ENCODE measurements around the gene GON7. TPM values are rescaled to one million over a fixed set of nuclear protein-coding genes. Genes with fewer than 3 reads are reported as not detected.
A peak's percentile ranks its signal among the peaks of the same experiment; 100 is the strongest.

Gene GON7
- total and polyA plus RNA-seq, 3 donors from 2014 or later = 7.8 to 14.9 (median 10.2) TPM

DNA sequence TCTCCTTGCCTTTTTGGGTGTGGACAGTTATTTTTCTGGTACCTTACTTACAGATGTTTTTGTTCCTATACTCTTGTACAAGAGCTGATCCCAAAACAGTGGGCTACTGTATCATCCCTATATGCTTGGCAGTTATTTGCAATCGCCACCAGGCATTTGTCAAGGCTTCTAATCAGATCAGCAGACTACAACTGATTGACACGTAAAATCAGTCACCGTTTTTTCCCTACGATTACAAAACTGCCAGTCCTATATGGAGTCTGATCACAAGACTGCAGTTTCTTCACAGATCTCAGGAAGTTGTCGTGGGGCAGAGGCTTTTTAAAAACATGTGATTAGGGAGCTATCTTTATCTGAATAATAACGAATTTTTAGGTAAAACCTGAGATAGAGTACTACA is 20.4 kb downstream of the GON7 start:
- no peak for DNase-seq
- TF ChIP-seq, protein P1, sequence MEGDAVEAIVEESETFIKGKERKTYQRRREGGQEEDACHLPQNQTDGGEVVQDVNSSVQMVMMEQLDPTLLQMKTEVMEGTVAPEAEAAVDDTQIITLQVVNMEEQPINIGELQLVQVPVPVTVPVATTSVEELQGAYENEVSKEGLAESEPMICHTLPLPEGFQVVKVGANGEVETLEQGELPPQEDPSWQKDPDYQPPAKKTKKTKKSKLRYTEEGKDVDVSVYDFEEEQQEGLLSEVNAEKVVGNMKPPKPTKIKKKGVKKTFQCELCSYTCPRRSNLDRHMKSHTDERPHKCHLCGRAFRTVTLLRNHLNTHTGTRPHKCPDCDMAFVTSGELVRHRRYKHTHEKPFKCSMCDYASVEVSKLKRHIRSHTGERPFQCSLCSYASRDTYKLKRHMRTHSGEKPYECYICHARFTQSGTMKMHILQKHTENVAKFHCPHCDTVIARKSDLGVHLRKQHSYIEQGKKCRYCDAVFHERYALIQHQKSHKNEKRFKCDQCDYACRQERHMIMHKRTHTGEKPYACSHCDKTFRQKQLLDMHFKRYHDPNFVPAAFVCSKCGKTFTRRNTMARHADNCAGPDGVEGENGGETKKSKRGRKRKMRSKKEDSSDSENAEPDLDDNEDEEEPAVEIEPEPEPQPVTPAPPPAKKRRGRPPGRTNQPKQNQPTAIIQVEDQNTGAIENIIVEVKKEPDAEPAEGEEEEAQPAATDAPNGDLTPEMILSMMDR (IDR thresholded peaks at IDR 0.05) = no peak
- no peak for TF ChIP-seq POLR2A (IDR thresholded peaks at IDR 0.05)
- 59 to 75% methylated on average over 6 of the region's 6 CpGs for WGBS, 2 donors
- intact Hi-C loops (cut with DNase I; ENCODE audit: low total_unique reads) = no loop called here
- H3K27me3 ChIP-seq = no peaks in the 10 kb centered on the region
- no peak overlapping the region for H3K4me3 ChIP-seq
- H3K4me1 ChIP-seq = peaks cover 19% of the 10 kb centered on the region
- H3K27ac ChIP-seq = no peak overlapping the region
- H3K36me3 ChIP-seq (ENCODE audit: low read depth, missing control alignments) = no peaks in the 10 kb centered on the region
- H3K9me3 ChIP-seq = no peaks in the 10 kb centered on the region

DNA sequence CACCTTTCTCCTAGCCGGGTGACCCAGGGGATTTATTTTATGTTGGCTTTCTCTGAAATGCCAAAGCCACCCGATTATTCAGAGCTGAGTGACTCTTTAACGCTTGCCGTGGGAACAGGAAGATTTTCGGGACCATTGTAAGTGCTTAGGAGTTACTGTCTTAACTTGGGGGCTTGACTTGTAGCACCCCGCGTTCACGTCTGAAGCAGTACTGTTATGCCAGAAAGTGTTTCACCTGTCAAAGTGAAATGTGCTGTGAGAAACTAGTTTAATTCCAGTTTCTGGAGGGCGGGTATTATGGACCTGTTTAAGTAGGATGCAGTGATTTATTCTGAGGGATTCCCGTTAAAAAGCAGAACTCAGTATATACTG is 21.5 kb downstream of the GON7 start:
- no peaks in the 10 kb centered on the region for H3K36me3 ChIP-seq (ENCODE audit: low read depth, missing control alignments)
- peak overlapping the region; percentile 68 to 96 for H3K27ac ChIP-seq
- intact Hi-C loops (cut with DNase I; ENCODE audit: low total_unique reads) = no loop called here
- H3K27me3 ChIP-seq = no peaks in the 10 kb centered on the region
- no peaks in the 10 kb centered on the region for H3K9me3 ChIP-seq
- 0% methylated on average over 10 of the region's 10 CpGs for WGBS, 2 donors
- TF ChIP-seq, protein P1 (IDR thresholded peaks at IDR 0.05) = no peak
- TF ChIP-seq POLR2A (IDR thresholded peaks at IDR 0.05) = no peak
- no peak for DNase-seq
- peak overlapping the region; percentile 95 to 98 for H3K4me3 ChIP-seq
- peaks cover 19% of the 10 kb centered on the region for H3K4me1 ChIP-seq

DNA sequence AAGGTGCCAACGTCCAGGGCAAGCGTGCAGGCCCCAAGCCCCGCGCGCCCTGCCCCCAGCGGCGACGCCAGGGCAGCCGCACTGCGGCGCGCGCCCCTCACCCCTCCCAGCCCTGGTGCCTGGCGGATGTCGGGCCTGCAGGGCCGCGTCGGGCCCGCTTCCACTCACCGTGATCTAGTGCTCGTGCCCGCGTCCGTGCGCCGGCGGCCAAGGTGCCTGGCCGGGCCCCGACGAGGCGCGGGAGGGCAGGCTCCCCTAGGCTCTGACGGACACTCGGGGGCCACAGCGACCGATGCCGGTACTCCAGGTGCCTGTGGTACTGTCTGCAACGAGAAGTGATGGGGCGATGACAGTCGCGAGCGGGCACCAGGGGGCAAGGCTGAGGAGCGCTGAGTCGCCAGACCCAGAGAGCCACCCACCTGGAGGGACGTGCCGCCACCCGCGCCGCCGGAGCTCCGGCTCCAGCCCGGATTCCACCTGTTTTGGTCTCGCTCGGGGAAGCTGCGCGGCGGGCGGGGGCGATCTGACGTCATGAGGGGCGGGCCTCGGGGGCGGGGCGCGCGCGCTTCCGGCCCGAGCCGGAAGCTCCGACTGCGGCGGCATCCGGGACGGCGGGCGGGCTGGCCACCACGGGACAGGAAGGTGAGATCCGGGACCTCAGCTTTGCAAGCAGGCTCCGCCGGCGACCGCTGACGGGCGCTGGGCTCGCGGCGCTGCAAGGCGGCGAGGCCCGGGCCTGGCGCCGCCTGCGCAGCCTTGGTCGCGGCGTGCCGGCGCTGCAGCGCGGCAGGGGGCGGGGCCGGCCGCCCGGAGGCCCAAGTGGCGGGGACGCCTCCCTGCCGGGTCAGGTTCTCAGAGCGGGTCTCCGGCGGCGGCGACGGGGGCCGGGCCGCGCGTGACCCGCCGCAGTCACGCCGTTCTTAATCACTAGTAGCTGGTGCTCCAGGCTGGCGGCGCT is 22.2 kb downstream of the GON7 start, which contains the start of the genes LYSET and MOAP1:
LYSET (plus strand) TSS at position 927 of the 958 bp plus-strand sequence. CDS start 89 bp downstream, outside the sequence.
MOAP1 (minus strand) TSS at position 507 of the 958 bp plus-strand sequence. CDS start 655 bp downstream, outside the sequence.
- intact Hi-C loops (cut with DNase I; ENCODE audit: low total_unique reads) = no loop called here

DNA sequence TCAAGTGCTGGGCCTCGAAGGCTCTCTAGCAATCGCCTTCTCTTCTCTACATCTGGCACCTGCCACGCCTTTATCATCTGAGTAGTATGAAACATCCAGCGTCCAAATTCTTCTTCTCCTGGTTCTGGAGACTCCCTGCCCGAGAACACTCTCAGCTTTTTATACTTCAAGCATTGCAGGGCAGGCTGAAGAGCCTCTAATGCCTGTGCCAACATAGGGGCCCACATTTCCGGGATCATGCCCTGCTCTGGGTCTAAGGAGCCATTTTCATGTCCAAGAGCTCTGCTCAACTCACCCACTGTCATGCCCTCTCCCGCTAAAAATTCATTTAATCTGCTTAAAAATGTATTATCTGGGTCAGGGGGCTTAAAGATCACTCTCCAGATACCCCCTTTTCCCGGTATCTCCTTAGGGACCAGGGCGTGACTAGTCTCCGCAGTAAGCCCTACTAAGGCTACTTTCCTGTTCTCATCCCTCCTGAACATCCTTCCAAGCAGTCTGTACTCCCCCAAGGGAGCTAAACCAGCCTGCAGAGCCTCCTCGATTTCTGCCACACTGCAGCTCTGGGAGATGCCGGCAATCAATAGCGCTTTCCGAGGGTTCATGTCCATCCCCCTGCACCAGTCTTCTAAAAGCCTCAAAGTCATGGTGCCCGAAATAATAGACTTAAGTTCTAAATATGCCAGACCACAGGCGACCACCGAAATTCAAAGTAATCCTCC is 23.1 kb downstream of the GON7 start:
- WGBS, 2 donors = 36 to 37% methylated on average over 15 to 17 of the region's 17 CpGs
- peak overlapping the region; percentile 95 to 96 for H3K27ac ChIP-seq
- no peaks in the 10 kb centered on the region for H3K36me3 ChIP-seq (ENCODE audit: low read depth, missing control alignments)
- no peaks in the 10 kb centered on the region for H3K27me3 ChIP-seq
- peaks cover 19% of the 10 kb centered on the region for H3K4me1 ChIP-seq
- peak; percentile 5 for DNase-seq
- H3K9me3 ChIP-seq = no peaks in the 10 kb centered on the region
- H3K4me3 ChIP-seq = peak overlapping the region; percentile 95 to 98
- TF ChIP-seq, protein P1 (IDR thresholded peaks at IDR 0.05) = no peak
- no peak for TF ChIP-seq POLR2A (IDR thresholded peaks at IDR 0.05)
- intact Hi-C loops (cut with DNase I; ENCODE audit: low total_unique reads) = no loop called here

More for the DNA sequence above, 22.2 kb downstream of the GON7 start, which contains the start of the genes LYSET and MOAP1:
- Histone ChIP-seq H3K36me3 (ENCODE audit: low read depth, missing control alignments) (no peaks in the 10 kb centered on the region), H3K27me3 (no peaks in the 10 kb centered on the region), H3K4me1 (peaks cover 19% of the 10 kb centered on the region), H3K9me3 (no peaks in the 10 kb centered on the region), H3K4me3 (peak within 1 kb of the TSS; percentile 95 to 98), H3K27ac (peak within 1 kb of the TSS; percentile 95 to 96)
- no peak for TF ChIP-seq POLR2A (IDR thresholded peaks at IDR 0.05)
- TF ChIP-seq, protein P1 (IDR thresholded peaks at IDR 0.05) = no peak
- DNase-seq = peak; percentile 91
- WGBS, 2 donors = 0% methylated on average over 21 to 68 of the region's 124 CpGs

Measured in testis (tissue), 3 donors.